IPS-11a (cell line): Measurements from ENCODE around the gene UQCRC1.

Source experiments
- H3K4me3 ChIP-seq: one replicate; pipeline ENCODE4 v1.5.1; 2013; ENCODE audit warnings: low read depth, low read length, control low read depth

The UQCRC1 gene

GRCh38 chr3:48634661-48635221 lies 25.3 kb upstream of the UQCRC1 start:
- peak overlapping the region; percentile 79 for H3K4me3 ChIP-seq

- H3K4me3 ChIP-seq = no peak overlapping the region
Measured at GRCh38 chr3:48633743-48634142, 24.3 kb upstream of the UQCRC1 start.

GRCh38 chr3:48633256-48633655 lies 23.8 kb upstream of the UQCRC1 start:
- no peak overlapping the region for H3K4me3 ChIP-seq

GRCh38 chr3:48631516-48632448 lies 22.3 kb upstream of the UQCRC1 start:
- no peak overlapping the region for H3K4me3 ChIP-seq

- H3K4me3 ChIP-seq = no peak overlapping the region
Measured at GRCh38 chr3:48630833-48631232, 21.4 kb upstream of the UQCRC1 start.

- H3K4me3 ChIP-seq = no peak overlapping the region
Measured at GRCh38 chr3:48630407-48630806, 21.0 kb upstream of the UQCRC1 start.

GRCh38 chr3:48629894-48630293 lies 20.4 kb upstream of the UQCRC1 start:
- no peak overlapping the region for H3K4me3 ChIP-seq

- H3K4me3 ChIP-seq = no peak overlapping the region
Measured at GRCh38 chr3:48628277-48629017, 19.0 kb upstream of the UQCRC1 start.

- no peak overlapping the region for H3K4me3 ChIP-seq
Measured at GRCh38 chr3:48625600-48625999, 16.2 kb upstream of the UQCRC1 start.

- H3K4me3 ChIP-seq = no peak overlapping the region
Measured at GRCh38 chr3:48624767-48625166, 15.3 kb upstream of the UQCRC1 start.

GRCh38 chr3:48623851-48624547 lies 14.6 kb upstream of the UQCRC1 start:
- no peak overlapping the region for H3K4me3 ChIP-seq

GRCh38 chr3:48621461-48621869 lies 12.0 kb upstream of the UQCRC1 start, which contains the start of gene TMEM89:
Gene TMEM89 (minus strand): TSS chr3:48621769. CDS start chr3:48621756, 13 bp downstream.
- H3K4me3 ChIP-seq = no peak within 1 kb of the TSS

GRCh38 chr3:48619541-48620524 lies 10.4 kb upstream of the UQCRC1 start:
- H3K4me3 ChIP-seq = no peak overlapping the region

GRCh38 chr3:48617559-48617958 lies 8.1 kb upstream of the UQCRC1 start:
- no peak overlapping the region for H3K4me3 ChIP-seq

- no peak overlapping the region for H3K4me3 ChIP-seq
Measured at GRCh38 chr3:48614044-48614443, 4.6 kb upstream of the UQCRC1 start.

- no peak overlapping the region for H3K4me3 ChIP-seq
Measured at GRCh38 chr3:48612309-48612708, 2.9 kb upstream of the UQCRC1 start.

GRCh38 chr3:48607519-48607918 lies 1.9 kb downstream of the UQCRC1 start:
- no peak overlapping the region for H3K4me3 ChIP-seq

GRCh38 chr3:48601622-48601994 lies 7.8 kb downstream of the UQCRC1 start:
- no peak overlapping the region for H3K4me3 ChIP-seq

- no peak overlapping the region for H3K4me3 ChIP-seq
Measured at GRCh38 chr3:48600711-48601621, 8.5 kb downstream of the UQCRC1 start.
